Cerebellar nuclear complex (tissue), 1 donor: ENCODE data around the gene CBLC.

Source experiments
- DNase-seq, 2 experiments: peaks; one replicate each; lab custom pipeline; 2025; lab: John Stamatoyannopoulos, UW

The CBLC gene, protein sequence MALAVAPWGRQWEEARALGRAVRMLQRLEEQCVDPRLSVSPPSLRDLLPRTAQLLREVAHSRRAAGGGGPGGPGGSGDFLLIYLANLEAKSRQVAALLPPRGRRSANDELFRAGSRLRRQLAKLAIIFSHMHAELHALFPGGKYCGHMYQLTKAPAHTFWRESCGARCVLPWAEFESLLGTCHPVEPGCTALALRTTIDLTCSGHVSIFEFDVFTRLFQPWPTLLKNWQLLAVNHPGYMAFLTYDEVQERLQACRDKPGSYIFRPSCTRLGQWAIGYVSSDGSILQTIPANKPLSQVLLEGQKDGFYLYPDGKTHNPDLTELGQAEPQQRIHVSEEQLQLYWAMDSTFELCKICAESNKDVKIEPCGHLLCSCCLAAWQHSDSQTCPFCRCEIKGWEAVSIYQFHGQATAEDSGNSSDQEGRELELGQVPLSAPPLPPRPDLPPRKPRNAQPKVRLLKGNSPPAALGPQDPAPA

DNA sequence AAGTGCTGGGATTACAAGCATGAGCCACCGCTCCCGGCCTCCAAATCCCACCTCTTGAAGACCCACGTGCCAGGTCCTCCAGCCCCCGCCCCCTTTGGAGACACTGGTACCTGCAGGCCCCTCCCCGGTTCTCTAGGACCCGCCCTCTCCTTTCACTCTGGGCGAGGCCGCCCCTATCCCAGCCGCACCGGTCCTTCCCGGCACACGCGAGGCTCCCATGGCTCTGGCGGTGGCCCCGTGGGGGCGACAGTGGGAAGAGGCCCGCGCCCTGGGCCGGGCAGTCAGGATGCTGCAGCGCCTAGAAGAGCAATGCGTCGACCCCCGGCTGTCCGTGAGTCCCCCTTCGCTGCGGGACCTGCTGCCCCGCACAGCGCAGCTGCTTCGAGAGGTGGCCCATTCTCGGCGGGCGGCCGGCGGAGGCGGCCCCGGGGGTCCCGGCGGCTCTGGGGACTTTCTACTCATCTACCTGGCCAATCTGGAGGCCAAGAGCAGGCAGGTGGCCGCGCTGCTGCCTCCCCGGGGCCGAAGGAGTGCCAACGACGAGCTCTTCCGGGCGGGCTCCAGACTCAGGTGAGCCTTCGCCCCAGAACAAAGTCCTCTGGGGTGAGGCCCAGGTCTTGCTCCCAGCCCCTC is at the start of gene CBLC:
Gene CBLC (plus strand): TSS at position 176 of the 633 bp plus-strand sequence. CDS start 42 bp downstream, at position 218.
- DNase-seq = no peak

DNA sequence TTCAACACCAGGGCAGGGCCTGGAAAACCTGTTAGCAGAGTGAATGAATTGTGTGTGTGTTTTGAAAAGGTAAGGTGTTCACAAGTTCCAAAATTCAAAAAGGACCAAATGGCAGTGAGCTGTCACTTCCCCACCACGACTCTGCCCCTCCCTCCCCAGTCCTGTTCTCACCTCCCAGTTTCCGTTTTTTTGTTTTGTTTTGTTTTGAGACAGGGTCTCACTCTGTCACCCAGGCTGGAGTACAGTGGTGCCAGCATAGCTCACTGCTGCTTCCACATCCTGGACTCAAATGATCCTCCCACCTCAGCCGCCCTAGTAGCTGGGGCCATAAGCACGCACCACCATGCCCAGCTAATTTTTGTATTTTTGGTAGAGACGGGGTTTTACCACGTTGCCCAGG is 49.5 kb upstream of the CBLC start:
- no peak for DNase-seq

DNA sequence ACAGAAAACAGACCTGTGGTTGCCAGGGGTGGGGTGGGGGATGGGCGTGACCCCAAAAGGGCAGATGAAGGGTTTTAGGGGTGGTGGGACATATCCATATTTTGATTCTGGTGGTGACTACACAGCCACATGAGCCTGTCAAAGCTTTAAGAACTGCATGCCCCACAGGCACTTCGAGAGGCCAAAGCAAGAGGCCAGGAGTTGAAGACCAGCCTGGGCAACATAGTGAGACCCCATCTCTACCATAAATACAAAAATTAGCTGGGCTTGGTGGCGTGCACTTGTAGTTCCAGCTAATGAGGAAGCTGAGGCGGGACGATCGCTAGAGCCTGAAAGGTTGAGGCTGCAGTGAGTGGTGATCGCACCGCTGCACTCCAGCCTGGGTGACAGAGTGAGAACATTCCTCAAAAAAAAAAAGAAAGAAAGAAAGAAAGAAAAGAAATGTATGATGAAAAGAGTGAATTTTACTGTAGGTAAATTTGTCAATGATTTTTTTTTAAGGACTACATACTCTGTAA is 48.1 kb upstream of the CBLC start:
- DNase-seq = no peak

DNA sequence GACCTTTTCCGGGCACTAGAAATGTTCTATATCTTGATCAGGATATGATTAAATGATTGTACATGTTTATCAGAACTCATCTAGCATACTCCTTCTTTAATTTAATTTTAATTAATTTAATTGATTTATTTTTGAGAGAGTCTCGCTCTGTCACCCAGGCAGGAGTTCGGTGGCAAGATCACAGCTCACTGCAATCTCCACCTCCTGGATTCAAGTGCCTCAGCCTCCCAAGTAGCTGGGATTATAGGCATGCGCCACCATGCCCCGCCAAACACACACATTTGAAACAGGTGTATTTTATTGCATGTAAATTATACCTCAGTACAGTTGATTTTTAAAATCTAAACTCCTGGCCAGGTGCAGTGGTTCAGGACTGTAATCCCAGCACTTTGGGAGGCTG is 46.6 kb upstream of the CBLC start:
- no peak for DNase-seq

DNA sequence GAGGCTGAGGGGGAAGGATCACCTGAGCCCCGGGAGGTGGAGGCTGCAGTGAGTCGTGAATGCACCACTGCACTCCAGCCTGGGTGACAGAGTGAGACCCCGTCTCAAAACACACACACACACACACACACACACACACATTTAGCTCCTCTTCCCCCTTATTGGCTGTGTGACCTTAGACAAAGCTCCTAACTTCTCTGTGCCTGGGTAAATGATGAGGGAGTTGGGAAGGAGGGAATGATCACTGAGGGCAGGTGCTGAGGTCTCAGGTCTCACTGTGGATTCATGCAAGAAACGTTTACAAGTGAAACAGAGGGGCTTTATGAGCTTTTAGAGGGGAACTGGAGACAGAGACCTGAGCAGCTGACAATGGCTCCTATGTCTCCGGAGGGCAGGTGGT is 46.1 kb upstream of the CBLC start:
- DNase-seq = no peak

DNA sequence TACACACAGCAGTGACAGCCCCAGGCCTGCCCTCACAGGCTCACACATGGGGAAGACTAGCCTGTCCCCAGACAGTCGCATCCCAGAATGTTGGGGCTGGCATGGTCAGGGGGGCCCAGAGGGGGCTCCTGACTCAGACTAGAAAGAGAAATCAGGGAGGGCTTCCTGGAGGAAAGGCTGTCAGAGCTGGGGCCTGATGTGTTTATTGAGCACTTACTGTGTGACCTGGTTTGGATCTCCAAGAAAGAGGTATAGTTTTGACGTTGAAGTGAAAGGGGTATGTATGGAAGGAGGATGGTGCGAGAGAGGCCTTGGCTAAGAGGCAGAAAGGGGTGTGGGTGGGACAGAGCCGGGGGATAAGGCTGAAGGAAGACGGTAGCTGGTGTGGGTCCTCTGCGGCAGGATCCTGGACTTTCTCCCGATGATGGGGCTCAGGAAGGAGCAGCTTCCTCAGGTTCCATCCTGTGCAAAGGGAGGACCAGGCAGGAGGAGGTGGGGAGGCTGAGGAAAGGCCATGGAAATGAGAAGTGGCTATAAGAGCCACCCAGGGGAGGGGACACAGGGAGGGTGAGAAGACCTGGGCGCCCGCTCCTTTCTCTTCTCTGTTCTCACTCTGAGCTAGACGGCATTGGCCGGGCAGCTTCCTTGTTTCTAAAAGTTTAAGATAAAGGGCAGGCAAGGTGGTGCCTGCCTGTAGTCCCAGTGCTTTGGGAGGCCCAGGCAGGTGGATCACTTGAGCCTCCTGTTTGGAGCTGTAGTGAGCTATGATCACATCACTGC is 45.3 kb upstream of the CBLC start:
- no peak for DNase-seq

DNA sequence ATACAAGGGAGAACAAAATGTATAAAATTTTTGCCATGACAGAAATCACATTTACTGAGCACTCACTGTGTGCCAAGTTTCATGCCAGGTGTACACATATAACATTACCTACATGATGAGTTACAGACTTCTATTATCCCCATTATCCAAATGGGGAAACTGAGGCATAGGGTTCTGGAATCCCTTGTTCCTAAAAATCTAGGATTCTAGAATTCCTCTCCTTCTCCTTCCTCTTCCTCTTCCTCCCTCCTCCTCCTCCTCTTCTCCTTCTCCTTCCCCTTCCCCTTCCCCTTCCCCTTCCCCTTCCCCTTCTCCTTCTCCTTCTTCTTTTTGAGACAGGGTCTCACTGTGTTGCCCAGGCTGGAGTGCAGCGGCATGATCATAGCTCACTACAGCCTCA is 43.3 kb upstream of the CBLC start:
- no peak for DNase-seq

DNA sequence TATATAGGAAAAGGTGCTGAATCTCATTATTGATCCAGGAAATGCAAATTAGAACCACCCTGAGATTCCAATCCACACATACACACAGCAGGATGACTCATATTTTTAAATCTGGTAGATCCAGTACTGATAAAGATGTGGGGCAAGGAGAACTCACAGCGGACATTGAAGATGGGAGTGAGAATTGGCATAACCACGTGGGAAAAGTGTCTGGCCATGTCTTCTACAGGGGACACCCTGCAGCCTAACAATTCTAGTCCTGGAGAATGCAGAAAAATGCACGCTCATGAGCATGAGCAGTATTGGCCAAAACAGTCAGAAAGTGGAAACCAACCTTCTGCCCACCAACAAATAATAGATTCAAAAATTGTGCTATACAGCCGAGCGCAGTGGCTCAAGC is 42.7 kb upstream of the CBLC start:
- no peak for DNase-seq

DNA sequence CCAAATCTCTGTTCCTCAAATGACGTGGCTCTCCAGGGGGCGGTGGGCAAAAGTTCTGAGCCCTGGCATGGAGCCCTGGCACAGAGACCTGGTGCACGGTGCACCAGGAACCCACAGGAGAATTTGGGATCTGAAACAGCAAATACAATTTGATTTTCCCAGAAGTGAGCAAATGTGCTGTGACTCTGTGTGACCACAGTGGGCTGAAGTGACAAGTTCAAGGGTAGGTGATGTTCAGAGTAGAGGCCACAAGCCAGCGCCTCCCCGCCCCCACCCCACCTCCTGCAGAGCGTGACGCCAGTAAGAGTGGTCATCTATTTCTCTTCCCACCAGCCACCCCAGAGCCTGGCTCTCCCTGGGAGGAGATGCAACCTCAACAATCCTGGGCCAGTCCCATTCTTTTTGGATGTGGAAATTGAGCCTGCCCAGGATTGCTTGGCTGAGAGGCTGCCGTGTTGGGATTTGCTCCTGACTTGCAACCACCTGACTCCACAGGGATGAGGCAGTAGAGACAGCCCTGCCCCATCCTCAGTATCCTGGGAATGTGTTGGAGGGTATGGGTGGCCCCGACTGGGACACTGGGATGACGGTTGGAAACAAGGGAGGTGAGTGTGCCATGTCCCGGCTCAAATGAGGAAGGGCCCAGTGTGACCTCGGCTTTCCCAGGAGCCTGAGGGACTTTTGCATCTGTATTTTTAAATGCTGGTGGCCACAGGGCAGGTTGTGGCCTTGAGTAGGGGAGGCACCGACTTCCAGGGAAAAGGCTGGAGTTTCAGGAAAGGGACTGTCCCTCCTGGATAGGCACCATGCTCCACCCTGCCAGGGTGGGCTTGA is 40.2 kb upstream of the CBLC start:
- DNase-seq = no peak

DNA sequence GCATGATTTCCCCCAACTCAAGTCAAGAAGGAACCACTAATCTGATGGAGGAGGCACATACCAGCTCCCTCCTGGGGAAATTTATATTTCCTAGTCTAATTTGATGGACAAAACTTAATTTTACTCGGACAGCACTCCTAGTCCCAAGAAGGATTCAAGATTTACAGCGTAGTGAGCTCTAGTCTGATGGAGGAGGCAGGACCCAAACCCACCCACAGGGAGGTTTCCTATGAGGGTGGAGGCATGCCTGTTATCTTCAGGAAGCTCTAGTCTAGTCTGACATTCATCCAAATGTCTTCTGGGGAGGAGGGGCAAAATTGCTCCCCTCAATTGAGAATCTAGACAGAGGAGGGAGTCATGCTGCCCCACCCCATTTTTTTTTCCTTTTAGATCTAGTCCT is 39.6 kb upstream of the CBLC start:
- DNase-seq = no peak

DNA sequence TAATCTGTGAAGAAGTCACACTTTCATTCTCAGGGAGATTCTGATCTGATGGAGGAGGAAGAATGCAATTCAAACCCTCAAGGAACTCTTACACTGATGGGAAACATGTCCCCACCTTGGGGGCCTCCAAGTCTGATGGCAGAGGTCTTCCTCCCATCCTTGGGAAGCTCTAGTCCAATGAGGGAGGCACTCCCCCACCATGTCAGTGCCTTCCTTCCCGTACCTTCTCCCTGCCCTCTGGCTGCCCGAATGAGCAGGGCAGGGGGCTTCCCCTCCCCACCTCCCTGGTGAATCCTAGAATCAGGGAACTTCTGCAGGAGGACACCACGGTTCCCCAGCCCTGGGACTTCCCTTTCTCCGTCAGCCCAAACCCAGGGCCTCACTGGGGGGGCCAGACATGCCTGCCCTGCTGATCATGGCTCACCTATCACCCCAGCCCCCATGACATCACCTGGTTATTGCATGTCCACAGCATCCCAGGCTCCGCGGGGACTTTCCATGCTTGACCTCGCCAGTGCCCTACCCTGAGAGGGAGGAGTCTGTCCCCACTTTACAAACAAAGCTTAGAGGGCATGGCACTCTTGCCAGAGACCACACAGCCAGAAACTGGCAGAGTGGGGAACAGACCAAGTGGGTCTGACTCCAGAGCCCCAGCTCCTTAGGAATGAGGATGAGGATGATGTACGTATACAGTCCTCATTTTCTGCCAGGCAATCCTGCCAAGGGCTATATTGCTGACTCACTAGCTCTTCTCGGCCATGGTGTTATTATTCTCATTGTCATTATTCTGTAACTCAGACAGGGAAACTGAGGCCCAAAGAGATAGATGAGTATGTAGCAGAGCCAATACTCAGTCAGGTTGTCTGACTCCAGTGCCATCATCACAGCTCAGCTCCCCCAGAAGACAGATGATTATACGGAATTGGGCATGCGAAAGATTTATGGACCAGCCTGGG is 38.8 kb upstream of the CBLC start:
- DNase-seq = no peak

DNA sequence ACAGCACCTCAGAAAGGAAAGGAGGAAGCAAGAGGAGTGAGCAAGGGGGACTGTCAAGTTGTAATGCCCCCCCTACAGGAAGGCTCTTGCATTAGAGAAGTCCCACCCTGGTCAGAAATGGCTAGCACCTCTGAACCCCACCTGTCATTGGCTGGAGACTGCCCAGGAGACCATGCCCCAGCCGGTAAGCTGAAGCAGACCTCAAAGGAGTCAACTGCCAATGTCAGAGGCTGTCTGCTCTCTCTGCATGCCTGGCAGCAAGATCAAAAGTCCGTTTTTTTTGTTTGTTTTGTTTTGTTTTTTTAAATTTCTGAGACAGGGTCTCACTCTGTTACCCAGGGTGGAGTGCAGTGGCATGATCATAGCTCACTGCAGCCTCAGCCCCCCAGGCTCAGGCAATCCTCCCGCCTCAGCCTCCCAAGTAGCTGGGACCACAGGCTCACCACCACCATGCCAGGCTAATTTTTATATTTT is 37.3 kb upstream of the CBLC start:
- DNase-seq = no peak

DNA sequence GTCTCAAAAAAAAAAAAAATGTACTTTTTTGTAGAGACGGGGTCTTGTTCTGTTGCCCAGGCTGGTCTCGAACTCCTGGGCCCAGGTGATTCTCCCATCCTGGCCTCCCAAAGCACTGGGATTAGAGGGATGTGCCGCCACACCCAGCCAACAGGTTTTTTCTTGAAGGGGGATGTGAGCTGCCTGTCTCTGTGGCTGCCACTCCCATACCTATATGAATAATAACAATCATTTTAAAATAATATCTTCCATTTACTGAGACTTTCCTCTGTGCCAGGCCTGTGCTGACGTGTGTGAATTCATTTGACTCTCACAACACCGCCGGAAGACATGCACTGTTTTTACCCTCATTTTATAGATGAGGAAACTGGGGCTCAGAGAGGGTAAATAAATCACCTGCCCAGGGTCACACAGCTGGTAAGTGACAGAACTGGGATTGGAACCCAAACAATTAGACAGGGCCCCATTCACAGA is 36.4 kb upstream of the CBLC start:
- no peak for DNase-seq

DNA sequence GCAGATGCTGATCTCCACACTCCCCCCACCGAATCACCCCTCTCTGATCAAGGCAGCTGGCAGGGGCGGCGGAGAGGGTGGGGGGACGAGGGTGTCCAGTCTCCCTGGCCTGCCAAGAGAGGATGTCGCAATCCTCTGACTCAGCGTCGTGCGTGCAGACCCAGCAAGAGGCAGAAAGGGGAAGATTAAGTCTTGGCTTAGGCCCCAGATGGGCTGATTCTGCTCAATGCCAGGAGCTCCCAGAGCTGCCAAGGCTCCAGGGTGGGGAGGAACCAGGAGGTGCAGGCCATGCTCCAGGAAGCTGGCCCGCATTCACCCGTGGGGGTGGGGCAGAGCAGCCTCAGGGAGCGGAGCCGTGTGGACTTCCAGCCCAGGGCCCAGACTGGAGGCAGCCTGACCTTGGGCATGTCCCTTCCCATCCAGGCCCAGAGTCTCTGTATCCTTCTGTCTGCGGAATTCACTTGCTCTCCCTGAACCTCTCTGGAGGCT is 35.8 kb upstream of the CBLC start:
- DNase-seq = no peak

DNA sequence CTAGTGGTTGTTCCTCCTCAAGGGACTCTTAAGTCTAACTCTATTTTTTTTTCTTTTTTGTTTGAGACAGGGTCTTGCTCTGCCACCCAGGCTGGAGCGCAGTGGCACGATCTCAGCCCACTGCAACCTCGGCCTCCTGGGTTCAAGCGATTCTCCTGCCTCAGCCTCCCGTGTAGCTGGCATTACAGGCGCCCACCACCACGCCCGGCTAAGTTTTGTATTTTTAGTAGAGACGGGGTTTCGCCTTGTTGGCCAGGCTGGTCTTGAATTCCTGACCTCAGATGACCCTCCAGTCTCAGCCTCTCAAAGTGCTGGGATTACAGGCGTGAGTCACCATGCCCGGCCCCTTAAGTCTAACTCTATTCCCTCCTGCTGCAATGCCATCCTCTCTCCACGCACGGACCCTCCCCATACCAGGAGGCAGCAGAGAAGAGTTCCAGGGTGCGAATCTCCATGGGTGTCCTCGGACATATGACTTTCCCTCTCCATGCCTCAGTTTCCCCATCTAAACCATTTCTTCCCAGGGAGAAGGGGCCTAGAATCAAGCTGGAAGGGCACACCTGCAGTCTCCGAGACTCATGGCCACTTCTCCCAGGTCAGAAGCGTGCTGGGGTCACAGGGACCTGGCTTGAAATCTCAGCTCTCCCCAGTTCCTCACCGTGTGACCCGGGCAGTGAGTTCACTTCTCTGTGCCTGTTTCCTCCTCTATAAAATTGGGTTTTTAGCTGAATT is 35.2 kb upstream of the CBLC start:
- DNase-seq = no peak

DNA sequence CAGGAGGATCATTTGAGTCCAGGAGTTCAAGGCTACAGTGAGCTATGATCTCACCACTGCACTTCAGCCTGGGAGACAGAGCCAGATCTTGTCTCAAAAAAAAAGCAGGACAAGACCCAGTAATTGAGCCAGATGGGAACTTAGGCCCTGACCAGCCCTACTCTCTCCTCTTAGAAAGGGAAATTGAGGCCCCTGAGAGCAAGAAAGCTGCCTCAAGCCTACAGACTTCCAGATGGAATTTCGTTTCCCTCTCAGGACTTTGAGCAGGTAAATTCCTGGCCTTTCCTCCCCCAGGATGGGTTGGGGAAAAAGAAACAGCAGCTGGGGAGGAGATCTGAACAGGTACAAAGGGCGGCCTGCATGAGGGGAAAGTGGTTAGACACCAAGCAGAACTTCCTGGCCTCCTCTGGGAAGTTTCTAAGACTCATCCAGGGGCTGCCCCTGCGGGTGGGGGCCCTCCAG is 32.8 kb upstream of the CBLC start:
- DNase-seq = no peak

DNA sequence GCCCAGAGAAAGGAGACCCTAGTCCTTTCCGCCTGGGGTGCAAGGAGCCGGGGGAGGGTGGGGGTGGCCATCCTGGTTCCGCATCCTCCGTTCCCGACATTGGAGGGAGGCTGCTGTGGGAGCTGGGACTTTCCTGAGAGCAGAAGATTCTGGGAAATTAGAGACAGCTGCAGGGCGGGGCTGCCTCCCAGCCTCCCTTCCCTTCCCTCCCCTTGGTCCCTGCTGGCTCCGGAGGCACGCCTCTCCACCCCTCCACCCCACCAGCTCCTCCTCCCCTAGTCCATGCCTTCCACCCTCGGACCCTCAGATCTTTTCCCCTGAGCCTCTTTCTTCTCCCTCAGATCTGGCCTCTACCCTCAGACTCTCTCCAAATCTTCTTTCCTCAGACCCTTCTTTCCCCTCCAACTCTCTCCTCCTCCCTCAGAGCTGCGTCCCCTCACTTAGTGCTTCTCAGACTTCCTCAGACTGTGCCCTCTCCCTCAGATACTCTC is 32.3 kb upstream of the CBLC start:
- DNase-seq = no peak

DNA sequence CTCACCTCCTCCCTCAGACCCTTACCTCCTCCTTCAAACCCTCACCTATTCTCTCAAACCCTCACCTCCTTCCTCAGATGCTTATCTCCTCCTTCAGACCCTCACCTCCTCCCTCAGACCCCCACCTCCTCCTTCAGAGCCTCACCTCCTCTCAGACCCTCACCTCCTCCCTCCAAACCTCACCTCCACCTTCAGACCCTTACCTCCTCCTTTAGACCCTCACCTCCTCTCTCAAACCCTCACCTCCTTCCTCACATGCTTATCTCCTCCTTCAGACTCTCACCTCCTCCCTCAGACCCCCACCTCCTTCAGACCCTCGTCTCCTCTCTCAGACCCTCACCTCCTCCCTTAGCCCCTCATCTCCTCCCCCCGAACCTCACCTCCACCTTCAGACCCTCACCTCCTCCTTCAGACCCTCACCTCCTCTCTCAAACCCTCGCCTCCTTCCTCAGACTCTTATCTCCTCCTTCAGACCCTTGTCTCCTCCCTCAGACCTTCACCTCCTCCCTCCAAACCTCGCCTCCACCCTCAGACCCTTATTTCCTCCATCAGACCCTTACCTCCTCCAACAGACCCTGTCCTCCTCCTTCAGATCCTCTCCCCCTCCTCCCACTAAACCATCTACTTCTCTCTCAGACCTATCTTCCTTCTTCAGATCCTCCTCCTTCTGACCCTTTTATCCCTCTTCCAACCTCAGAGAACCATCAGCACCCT is 31.6 kb upstream of the CBLC start:
- DNase-seq = no peak

DNA sequence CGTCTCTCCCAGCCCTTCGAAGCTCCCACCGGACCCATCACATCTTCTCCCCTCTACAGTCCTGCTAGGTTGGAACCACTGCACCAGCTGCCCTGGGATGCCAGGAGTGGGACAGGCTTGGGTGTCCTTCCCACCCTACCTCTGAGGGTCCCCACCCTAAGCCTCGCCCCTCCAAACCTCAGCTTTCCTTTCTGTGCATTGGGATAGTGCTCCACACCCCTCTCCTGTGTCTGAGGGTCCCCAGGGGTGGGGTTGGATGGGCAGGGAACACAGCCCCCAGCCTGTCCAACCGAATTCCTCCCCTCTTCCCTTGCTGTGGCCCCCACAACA is 31.1 kb upstream of the CBLC start:
- DNase-seq = no peak
